ENCODE results near the gene DUOXA2. TPM values are rescaled to one million over a fixed set of nuclear protein-coding genes. Genes with fewer than 3 reads are reported as not detected.

The DUOXA2 gene
- total RNA-seq, 1 experiment from 2014 or later = not detected

DNA sequence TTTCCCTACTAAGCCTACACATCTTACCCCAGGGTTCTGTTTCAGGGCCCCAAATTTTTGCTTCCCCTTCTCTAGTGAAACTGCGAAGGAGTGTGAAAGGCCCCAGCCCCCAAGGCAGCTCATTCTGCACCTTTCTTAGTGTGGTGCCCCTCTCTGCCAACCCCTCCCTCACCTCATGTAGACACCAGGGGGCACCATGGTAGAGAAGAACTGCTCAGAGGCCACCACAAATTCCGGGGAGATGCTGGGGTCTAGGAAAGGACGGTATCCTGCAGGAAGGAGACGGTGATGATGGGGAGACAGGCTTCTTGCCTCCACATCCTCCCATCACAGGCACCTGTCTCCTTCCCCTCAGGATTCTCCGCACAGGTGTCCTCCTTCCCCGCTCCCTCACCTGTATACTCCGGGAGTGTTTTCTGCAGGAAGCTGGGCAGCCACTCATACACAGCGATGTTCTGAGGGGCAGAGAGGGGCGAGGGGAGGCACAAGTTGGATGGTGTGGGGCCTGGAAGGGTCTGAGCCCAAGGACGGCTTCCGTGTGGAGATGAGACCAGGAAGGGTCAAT is 3.8 kb upstream of the DUOXA2 start:
- ATAC-seq = no peak
- ChIA-PET CTCF (interaction anchor here (0.5 to 3.5 kb wide), 12 partner anchors 8 to 257 kb away, joined by 3 to 27 read pairs (median 3); partner anchors contain the start of genes DUOX1 and DUOXA1), POLR2A (no interaction called here)
- DNase-seq (ENCODE audit: low spot score) = peak; percentile 29
- Mint-ChIP-seq H3K4me3 (0 out of 2 replicates have a peak overlapping the region, but pooled peaks have one; percentile 18), H3K36me3 (no peaks in the 10 kb centered on the region), H3K27ac (no peak overlapping the region), H3K27me3 (ENCODE audit: low read depth) (peaks cover 79% of the 10 kb centered on the region), H3K4me1 (peaks cover 32% of the 10 kb centered on the region), H3K9me3 (no peaks in the 10 kb centered on the region)
- TF ChIP-seq JUN (CRISPR knock-in tag; IDR thresholded peaks at IDR 0.05) = no peak
- TF ChIP-seq GRHL2 (CRISPR knock-in tag; IDR thresholded peaks at IDR 0.05; ENCODE audit: insufficient replicate concordance, severe bottlenecking) = no peak
- TF ChIP-seq SMAD3 (CRISPR knock-in tag; IDR thresholded peaks at IDR 0.05; ENCODE audit: borderline replicate concordance) = no peak
- TF ChIP-seq, protein P1, sequence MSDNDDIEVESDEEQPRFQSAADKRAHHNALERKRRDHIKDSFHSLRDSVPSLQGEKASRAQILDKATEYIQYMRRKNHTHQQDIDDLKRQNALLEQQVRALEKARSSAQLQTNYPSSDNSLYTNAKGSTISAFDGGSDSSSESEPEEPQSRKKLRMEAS (CRISPR knock-in tag; IDR thresholded peaks at IDR 0.05) = no peak
- TF ChIP-seq, protein P2, sequence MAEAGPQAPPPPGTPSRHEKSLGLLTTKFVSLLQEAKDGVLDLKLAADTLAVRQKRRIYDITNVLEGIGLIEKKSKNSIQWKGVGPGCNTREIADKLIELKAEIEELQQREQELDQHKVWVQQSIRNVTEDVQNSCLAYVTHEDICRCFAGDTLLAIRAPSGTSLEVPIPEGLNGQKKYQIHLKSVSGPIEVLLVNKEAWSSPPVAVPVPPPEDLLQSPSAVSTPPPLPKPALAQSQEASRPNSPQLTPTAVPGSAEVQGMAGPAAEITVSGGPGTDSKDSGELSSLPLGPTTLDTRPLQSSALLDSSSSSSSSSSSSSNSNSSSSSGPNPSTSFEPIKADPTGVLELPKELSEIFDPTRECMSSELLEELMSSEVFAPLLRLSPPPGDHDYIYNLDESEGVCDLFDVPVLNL (CRISPR knock-in tag; IDR thresholded peaks at IDR 0.05; ENCODE audit: borderline replicate concordance, low read depth) = no peak

DNA sequence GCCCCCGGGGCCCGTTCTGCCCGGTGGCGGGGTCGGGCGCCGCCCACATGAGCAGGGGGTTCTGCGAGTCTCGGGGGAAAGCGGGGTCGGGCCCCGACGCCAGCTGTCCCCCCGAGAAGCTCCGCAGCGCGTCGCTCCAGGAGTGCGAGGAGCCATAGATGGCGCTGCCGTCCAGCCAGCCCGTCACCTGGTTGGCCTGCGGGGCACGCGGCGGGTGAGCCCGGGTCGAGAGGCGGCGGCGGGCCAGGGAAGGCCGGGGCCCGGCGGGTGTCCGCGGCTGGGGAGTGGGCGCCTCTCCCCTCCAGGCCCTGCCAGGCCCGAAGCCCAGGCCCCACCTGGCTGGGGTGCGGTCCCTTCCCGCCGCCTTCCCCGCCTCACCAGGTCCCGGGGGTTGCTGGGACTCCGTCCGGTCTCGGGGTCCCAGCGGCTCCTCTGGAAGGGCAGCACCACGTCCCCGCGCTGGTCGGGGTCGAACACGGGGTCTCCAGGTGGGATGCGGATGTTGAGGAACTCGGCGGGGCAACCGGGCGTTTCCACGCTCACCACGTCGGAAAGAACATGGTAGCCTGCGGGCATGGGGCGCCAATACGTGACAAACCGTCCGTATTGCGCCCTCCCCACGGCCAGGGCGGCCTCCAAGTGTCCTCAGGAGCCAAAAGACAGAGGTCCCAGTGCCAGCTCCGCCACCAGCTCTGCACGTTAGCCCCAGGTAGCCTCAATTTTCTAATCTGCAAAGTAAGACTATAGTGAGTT is 2.6 kb upstream of the DUOXA2 start:
- H3K4me3 Mint-ChIP-seq = peak overlapping the region; percentile 64
- H3K27me3 Mint-ChIP-seq (ENCODE audit: low read depth) = peaks cover 86% of the 10 kb centered on the region
- H3K9me3 Mint-ChIP-seq = no peaks in the 10 kb centered on the region
- peak; percentile 24 for DNase-seq (ENCODE audit: low spot score)
- ChIA-PET CTCF (interaction anchor here (1.2 to 8.3 kb wide), 2 partner anchors 19 to 51 kb away, joined by 6 to 231 read pairs; partner anchors contain the start of genes DUOX1 and DUOXA1), POLR2A (interaction anchor here (0.6 kb wide), 1 partner anchor 13 kb away, joined by 3 read pairs; no protein-coding TSS in a partner anchor)
- peak; percentile 5; the same call in 1 of the 2 replicates for ATAC-seq
- H3K4me1 Mint-ChIP-seq = peaks cover 35% of the 10 kb centered on the region
- no peak for TF ChIP-seq NR2C2 (CRISPR knock-in tag; IDR thresholded peaks at IDR 0.05)
- TF ChIP-seq, protein P3, sequence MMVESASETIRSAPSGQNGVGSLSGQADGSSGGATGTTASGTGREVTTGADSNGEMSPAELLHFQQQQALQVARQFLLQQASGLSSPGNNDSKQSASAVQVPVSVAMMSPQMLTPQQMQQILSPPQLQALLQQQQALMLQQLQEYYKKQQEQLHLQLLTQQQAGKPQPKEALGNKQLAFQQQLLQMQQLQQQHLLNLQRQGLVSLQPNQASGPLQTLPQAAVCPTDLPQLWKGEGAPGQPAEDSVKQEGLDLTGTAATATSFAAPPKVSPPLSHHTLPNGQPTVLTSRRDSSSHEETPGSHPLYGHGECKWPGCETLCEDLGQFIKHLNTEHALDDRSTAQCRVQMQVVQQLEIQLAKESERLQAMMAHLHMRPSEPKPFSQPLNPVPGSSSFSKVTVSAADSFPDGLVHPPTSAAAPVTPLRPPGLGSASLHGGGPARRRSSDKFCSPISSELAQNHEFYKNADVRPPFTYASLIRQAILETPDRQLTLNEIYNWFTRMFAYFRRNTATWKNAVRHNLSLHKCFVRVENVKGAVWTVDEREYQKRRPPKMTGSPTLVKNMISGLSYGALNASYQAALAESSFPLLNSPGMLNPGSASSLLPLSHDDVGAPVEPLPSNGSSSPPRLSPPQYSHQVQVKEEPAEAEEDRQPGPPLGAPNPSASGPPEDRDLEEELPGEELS (CRISPR knock-in tag; IDR thresholded peaks at IDR 0.05) = peak; percentile 70; the same call in 1 of the 2 replicates
- TF ChIP-seq ZNF317 (CRISPR knock-in tag; IDR thresholded peaks at IDR 0.05; ENCODE audit: borderline replicate concordance, low read depth) = 0 out of 2 replicates have a peak, but pooled peaks have one; percentile 17
- H3K36me3 Mint-ChIP-seq = no peaks in the 10 kb centered on the region
- H3K27ac Mint-ChIP-seq = no peak overlapping the region

DNA sequence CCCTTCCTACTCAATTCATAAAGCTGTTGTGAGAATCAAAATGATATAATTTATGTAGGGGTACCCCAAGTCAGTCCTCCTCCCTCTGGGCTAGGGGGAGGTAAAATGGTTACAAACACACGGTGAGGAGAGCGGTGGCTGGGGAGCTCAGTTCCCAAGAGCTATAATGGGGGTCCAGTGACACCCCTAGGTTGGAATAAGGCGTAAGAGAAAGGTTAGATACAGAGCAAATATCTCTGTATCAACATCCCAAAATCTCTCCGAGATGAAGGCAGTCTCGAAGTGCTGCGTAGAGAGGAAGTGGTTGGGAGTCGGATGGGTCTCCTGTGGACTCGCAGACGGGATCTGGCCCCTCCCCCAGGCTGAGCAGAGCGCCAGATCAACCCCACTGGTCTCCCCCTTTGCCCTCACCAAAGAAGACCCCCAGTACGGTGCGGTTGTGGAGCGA is 2.0 kb upstream of the DUOXA2 start:
- H3K27ac Mint-ChIP-seq = no peak overlapping the region
- ChIA-PET POLR2A (interaction anchor here (0.6 kb wide), 1 partner anchor 12 kb away, joined by 3 read pairs; no protein-coding TSS in a partner anchor), CTCF (interaction anchor here (0.9 to 8.3 kb wide), 3 partner anchors 19 to 141 kb away, joined by 3 to 231 read pairs (median 6); partner anchors contain the start of genes DUOX1 and DUOXA1)
- ATAC-seq = peak; percentile 4
- H3K27me3 Mint-ChIP-seq (ENCODE audit: low read depth) = peaks cover 91% of the 10 kb centered on the region
- H3K36me3 Mint-ChIP-seq = no peaks in the 10 kb centered on the region
- no peaks in the 10 kb centered on the region for H3K9me3 Mint-ChIP-seq
- peaks cover 35% of the 10 kb centered on the region for H3K4me1 Mint-ChIP-seq
- DNase-seq (ENCODE audit: low spot score) = no peak
- H3K4me3 Mint-ChIP-seq = peak overlapping the region; percentile 64
- TF ChIP-seq IRF2 (CRISPR knock-in tag; IDR thresholded peaks at IDR 0.05; ENCODE audit: borderline replicate concordance, low read depth) (no peak), EMX1 (CRISPR knock-in tag; IDR thresholded peaks at IDR 0.05) (no peak), ZNF416 (CRISPR knock-in tag; IDR thresholded peaks at IDR 0.05) (no peak), ZNF138 (CRISPR knock-in tag; conservative IDR thresholded peaks at IDR 0.05) (no peak), ZNF232 (CRISPR knock-in tag; IDR thresholded peaks at IDR 0.05) (no peak), GABPB1 (CRISPR knock-in tag; IDR thresholded peaks at IDR 0.05) (no peak), ELF4 (CRISPR knock-in tag; IDR thresholded peaks at IDR 0.05; ENCODE audit: low read depth) (no peak), CREB1 (CRISPR knock-in tag; IDR thresholded peaks at IDR 0.05) (no peak), ATF1 (CRISPR knock-in tag; IDR thresholded peaks at IDR 0.05) (no peak), TP53 (CRISPR knock-in tag; IDR thresholded peaks at IDR 0.05) (no peak), GTF2I (CRISPR knock-in tag; conservative IDR thresholded peaks at IDR 0.05) (no peak), SP1 (CRISPR knock-in tag; conservative IDR thresholded peaks at IDR 0.05) (no peak), FOXJ3 (CRISPR knock-in tag; IDR thresholded peaks at IDR 0.05; ENCODE audit: borderline replicate concordance) (no peak)
- TF ChIP-seq, protein P4, sequence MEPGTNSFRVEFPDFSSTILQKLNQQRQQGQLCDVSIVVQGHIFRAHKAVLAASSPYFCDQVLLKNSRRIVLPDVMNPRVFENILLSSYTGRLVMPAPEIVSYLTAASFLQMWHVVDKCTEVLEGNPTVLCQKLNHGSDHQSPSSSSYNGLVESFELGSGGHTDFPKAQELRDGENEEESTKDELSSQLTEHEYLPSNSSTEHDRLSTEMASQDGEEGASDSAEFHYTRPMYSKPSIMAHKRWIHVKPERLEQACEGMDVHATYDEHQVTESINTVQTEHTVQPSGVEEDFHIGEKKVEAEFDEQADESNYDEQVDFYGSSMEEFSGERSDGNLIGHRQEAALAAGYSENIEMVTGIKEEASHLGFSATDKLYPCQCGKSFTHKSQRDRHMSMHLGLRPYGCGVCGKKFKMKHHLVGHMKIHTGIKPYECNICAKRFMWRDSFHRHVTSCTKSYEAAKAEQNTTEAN (CRISPR knock-in tag; IDR thresholded peaks at IDR 0.05) = no peak
- TF ChIP-seq, protein P5, sequence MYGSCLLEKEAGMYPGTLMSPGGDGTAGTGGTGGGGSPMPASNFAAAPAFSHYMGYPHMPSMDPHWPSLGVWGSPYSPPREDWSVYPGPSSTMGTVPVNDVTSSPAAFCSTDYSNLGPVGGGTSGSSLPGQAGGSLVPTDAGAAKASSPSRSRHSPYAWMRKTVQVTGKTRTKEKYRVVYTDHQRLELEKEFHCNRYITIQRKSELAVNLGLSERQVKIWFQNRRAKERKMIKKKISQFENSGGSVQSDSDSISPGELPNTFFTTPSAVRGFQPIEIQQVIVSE (CRISPR knock-in tag; IDR thresholded peaks at IDR 0.05; ENCODE audit: borderline replicate concordance) = no peak
- TF ChIP-seq, protein P6, sequence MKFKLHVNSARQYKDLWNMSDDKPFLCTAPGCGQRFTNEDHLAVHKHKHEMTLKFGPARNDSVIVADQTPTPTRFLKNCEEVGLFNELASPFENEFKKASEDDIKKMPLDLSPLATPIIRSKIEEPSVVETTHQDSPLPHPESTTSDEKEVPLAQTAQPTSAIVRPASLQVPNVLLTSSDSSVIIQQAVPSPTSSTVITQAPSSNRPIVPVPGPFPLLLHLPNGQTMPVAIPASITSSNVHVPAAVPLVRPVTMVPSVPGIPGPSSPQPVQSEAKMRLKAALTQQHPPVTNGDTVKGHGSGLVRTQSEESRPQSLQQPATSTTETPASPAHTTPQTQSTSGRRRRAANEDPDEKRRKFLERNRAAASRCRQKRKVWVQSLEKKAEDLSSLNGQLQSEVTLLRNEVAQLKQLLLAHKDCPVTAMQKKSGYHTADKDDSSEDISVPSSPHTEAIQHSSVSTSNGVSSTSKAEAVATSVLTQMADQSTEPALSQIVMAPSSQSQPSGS (CRISPR knock-in tag; IDR thresholded peaks at IDR 0.05; ENCODE audit: borderline replicate concordance, low read depth) = no peak
